ENCODE results near the gene ANTKMT.

Gene ANTKMT

DNA sequence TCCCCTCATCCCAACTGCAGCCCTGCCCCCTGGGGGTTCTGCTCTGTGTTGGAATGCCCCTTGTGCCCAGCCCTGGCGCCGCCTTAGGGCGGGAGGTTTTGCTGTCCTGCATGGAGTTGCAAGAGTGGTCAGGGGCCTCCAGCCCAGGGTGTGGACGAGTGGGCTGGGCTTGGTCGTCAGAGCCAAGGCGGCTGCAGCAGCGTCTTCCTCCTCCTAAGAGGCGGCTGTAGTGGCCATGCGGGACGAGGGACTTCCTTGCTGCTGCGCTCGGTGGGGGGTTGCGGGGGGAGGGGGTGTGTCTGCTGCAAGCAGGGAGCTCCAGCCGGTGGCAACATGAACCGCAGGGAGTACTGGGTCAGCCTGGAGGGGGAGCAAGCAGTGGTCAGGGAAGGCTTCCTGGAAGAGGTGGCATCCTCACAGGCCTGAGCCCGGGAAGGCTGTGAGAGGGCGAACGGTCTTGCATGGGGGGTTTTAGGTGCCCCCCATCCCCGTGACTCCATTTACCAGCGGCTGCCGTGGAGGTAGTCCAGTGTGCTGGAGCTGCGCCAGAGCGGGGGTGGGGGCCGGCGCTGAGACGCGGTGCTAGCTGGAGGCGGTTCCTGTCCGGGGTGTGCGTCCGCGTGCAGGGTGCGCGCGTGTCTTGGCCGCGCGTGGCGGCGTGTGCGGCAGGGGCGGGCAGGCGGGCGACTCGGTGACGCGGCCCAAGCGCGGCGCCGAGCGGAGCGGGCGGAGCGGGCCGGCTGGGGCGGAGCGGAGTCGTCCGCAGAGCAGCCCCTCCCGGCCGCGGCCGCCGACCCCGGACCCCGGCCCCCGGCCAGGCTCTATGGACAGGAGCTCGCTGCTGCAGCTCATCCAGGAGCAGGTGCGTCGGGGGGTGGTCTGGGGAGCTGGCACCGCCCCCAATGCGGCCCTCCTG lies 45.7 kb upstream of the ANTKMT start, which contains the start of gene RHBDL1:
Gene RHBDL1, plus strand, starts transcription at position 704 of the 916 bp plus-strand sequence. Its CDS starts 120 bp downstream, at position 824.
- H3K4me3 ChIP-seq (ENCODE audit: low read depth, low read length) = no peak within 1 kb of the TSS
- DNase-seq (ENCODE audit: low read depth) = no peak
- TF ChIP-seq, protein P1, sequence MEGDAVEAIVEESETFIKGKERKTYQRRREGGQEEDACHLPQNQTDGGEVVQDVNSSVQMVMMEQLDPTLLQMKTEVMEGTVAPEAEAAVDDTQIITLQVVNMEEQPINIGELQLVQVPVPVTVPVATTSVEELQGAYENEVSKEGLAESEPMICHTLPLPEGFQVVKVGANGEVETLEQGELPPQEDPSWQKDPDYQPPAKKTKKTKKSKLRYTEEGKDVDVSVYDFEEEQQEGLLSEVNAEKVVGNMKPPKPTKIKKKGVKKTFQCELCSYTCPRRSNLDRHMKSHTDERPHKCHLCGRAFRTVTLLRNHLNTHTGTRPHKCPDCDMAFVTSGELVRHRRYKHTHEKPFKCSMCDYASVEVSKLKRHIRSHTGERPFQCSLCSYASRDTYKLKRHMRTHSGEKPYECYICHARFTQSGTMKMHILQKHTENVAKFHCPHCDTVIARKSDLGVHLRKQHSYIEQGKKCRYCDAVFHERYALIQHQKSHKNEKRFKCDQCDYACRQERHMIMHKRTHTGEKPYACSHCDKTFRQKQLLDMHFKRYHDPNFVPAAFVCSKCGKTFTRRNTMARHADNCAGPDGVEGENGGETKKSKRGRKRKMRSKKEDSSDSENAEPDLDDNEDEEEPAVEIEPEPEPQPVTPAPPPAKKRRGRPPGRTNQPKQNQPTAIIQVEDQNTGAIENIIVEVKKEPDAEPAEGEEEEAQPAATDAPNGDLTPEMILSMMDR (IDR thresholded peaks at IDR 0.05; ENCODE audit: low read depth, low read length, missing control alignments) = no peak

DNA sequence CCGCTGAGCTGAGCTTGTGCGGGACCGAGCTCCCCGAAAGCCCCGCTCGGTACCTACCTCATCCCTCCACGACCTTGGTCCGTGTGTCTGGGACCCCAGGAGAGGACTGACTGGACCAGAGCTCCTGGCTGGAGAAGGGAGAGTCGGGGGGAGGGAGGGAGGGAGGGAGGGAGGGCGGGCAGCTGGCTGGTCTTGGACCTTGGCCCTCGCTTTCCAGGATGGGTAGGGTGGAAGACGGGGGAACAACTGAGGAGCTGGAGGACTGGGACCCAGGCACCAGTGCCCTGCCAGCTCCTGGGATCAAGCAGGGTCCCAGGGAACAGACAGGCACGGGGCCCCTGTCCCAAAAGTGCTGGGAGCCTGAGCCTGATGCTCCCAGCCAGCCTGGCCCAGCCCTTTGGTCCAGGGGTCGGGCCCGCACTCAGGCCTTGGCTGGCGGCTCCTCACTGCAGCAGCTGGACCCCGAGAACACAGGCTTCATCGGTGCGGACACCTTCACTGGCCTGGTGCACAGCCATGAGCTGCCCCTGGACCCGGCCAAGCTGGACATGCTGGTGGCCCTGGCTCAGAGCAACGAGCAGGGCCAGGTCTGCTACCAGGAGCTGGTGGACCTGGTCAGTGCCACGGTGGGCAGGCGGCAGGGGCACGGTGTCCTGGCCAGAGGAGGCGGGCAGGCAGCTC lies 44.9 kb upstream of the ANTKMT start:
- H3K4me3 ChIP-seq (ENCODE audit: low read depth, low read length) = no peak overlapping the region
- no peak for DNase-seq (ENCODE audit: low read depth)
- TF ChIP-seq, protein P1 (IDR thresholded peaks at IDR 0.05; ENCODE audit: low read depth, low read length, missing control alignments) = no peak

DNA sequence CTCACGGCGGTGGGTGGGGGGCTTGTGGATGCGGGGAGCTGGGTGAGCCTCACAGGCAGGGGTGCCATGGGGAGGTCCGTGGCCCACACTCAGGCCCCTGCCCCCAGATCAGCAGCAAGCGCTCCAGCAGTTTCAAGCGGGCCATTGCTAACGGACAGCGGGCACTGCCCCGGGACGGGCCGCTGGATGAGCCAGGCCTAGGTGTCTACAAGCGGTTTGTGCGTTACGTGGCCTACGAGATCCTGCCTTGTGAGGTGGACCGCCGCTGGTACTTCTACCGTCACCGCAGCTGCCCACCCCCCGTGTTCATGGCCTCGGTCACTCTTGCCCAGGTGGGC lies 44.4 kb upstream of the ANTKMT start:
- H3K4me3 ChIP-seq (ENCODE audit: low read depth, low read length) = no peak overlapping the region

DNA sequence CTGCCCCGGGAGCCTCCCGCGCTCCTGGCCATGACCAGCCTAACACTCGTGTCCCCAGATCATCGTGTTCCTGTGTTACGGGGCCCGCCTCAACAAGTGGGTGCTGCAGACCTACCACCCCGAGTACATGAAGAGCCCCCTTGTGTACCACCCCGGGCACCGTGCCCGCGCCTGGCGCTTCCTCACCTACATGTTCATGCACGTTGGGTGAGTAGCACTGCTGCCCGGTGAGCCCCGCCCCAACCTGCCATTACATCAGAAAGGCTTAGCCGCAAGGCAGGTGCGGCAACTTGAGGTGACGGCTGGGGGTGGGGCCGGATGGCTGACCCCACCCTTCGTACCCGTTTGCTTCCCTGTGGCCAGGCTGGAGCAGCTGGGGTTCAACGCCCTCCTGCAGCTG lies 44.0 kb upstream of the ANTKMT start:
- no peak overlapping the region for H3K4me3 ChIP-seq (ENCODE audit: low read depth, low read length)

More for the DNA sequence above, 44.4 kb upstream of the ANTKMT start:
- TF ChIP-seq, protein P1 (IDR thresholded peaks at IDR 0.05; ENCODE audit: low read depth, low read length, missing control alignments) = no peak
- no peak for DNase-seq (ENCODE audit: low read depth)

DNA sequence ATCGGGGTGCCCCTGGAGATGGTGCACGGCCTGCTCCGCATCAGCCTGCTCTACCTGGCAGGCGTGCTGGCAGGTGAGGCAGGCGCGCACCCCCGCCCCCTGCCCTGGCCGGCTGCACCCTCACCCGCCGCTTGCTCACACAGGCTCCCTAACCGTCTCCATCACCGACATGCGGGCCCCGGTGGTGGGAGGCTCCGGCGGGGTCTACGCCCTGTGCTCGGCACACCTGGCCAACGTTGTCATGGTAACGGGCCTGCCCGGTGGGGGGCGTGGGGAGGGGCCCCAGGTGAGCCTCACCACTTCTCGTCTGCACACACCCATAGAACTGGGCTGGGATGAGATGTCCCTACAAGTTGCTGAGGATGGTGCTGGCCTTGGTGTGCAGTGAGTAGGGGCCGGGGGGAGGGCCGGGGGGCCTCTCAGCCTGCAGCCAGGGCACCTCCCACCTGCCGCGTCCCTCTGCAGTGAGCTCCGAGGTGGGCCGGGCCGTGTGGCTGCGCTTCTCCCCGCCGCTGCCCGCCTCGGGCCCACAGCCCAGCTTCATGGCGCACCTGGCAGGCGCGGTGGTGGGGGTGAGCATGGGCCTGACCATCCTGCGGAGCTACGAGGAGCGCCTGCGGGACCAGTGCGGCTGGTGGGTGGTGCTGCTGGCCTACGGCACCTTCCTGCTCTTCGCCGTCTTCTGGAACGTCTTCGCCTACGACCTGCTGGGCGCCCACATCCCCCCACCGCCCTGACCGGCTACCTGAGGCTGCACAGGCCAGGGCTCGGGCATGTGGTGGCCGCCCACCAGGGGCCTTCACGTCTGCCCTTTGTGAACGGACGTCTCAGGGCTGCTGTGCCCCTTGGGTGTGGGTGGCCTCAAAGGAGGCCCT lies 43.4 kb upstream of the ANTKMT start:
- H3K4me3 ChIP-seq (ENCODE audit: low read depth, low read length) = no peak overlapping the region
- TF ChIP-seq, protein P1 (IDR thresholded peaks at IDR 0.05; ENCODE audit: low read depth, low read length, missing control alignments) = no peak
- no peak for DNase-seq (ENCODE audit: low read depth)

More for the DNA sequence above, 44.0 kb upstream of the ANTKMT start:
- DNase-seq (ENCODE audit: low read depth) = no peak
- TF ChIP-seq, protein P1 (IDR thresholded peaks at IDR 0.05; ENCODE audit: low read depth, low read length, missing control alignments) = no peak

DNA sequence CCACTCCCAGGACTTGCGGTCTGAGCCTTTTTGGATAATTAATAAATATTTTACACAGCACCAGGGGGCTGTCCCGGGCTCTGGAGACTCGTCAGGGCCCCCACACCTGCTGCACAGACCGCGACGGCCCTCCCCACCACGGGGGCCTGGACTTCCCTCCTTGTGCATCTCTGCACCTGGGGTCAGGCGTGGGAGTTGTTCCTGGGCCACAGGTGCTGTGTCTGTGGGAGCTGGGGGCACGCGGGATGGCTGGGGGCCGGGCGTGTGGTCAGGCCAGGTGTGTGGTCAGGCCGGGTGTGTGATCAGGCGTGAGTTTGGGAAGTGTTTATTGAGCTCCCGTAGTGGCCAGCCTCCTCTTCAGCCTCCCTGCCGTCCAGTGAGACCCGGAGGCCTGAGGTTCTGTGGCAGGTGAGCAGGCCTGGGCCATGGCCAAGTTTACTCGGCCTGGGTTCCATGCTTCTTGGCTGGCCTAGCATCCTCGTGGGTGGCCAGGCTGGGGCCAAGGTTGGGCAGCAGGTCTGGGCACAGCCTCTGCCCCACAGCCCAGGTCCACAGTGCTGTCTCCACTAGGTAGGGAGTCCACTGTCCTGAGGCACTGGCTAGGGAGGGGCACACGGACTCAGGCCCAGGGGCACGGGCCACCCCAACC lies 42.6 kb upstream of the ANTKMT start:
- TF ChIP-seq, protein P1 (IDR thresholded peaks at IDR 0.05; ENCODE audit: low read depth, low read length, missing control alignments) = no peak
- DNase-seq (ENCODE audit: low read depth) = no peak
- H3K4me3 ChIP-seq (ENCODE audit: low read depth, low read length) = no peak overlapping the region
